Stimulated activated CD4-positive, alpha-beta T cell treated with anti-CD3 and anti-CD28 coated beads, TNF-alpha, amount 100 ng/mL, for 48 hours (primary cell): ENCODE data around the gene SLC35D2.
A peak's percentile ranks its signal among the peaks of the same experiment; 100 is the strongest.

ENCODE experiments used
- DNase-seq, 3 donors: peaks; one replicate each; pipeline ENCODE4 v3.0.0-alpha.2; 2020; ENCODE audit warnings: low read depth in 3 of 3

SLC35D2 gene

DNA sequence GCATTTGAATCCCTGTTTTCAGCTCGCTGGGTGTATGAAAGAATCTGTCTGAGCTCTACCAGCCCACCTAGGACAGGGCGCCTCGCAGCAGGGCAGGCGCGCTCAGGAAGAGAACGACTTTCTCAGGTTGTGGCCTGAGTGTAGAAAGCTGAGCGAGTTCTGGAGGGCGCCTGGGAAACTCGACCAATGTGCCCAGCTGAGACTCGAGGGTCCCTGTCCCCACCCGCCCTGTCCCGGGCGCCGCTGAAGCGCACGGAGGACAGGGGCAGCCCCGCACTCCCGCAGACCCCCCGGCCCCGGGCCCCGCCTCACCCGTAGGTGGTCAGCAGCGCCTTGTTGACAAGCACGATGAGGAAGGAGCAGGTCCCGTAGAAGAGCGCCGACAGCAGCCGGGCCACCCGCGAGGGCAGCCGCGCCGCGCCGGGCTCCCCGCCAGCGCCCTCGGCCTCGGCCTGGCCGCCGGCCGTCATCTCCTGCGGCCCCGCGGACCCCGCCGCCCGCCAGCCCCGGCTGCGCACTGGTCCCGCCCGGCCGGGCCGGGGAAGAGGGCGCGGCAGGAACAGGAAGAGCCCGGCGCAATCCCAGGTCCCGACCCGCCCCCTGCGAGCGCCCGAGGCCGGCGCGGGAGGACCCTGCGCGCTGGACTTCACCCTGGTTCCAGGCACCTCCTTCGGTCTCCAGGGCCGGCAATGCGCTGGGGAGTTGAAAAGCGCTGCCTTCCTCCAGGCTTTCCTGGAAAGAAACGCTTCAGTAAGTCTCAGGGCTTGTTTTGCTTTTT, at the start of gene SLC35D2:
TSS of gene SLC35D2 (minus strand) at position 547 of the 778 bp plus-strand sequence. CDS start at position 470, 77 bp downstream.
- DNase-seq, result no peak

DNA sequence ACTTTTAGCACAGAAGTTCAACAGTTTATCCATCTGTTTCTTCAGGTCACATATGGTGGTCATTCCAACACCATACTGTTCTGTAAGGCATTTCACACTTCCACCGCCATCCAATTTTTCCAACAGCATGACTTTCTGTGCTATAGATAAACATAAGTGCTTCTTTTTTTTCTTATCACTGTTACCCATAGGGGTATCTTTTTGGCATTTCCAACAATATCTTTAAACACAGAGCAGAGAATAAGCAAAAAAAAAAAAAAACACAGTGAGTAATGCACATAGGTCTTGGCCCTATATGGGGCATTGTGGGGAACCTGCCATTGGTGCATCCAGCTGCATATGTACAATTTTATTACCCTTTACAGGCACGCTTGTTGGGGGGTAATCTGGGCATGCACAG, 46.9 kb upstream of the SLC35D2 start:
- DNase-seq, result no peak

DNA sequence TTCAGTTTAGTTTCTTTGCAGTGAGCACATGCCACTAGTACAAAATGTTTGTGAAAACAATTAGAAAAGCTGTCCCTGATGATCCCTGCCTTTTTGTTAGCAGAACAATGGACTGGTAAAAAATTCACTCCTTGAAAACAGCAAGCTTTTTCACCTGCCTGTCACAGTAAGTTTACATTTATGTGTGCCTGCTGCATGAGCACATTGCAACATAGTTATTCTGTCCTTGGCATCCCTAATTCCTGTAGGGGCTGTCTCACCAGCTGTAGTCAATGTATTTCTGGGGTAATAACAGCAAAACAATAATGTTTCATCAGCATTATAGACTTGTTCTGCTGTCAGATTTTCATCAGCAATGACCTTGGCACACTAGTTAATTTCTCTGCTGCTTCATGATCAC, 46.2 kb upstream of the SLC35D2 start:
- DNase-seq, result no peak

DNA sequence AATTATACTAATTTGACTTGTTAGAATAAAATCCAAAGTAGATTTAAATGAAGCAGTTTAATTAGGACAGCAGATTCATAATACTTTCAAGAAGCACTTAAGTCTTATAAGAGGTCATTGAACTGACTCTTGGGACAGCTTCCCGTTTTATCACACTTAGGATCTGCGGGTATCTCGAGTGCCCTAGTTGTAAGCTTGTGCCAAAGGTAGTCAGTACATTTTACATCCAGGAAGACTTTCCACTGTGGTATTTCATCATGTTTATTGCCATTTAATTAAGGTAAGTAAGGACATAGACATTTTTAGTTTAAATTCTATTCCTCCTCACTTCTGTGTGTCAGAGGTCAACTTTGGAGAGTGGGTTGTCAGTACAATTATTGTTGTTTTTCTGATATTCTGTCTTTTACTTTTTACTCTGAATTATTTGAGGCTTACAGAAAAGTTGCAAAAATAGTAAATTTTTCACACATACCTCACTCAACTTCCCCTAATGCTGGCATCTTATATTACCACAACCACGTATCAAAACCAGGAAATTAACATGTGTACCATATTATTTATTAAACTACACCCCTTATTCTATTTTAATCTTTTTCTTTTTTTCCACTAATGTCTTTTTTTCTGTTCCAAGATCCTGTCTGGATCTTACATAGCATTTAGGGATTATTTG, 42.1 kb upstream of the SLC35D2 start:
- DNase-seq, result no peak

DNA sequence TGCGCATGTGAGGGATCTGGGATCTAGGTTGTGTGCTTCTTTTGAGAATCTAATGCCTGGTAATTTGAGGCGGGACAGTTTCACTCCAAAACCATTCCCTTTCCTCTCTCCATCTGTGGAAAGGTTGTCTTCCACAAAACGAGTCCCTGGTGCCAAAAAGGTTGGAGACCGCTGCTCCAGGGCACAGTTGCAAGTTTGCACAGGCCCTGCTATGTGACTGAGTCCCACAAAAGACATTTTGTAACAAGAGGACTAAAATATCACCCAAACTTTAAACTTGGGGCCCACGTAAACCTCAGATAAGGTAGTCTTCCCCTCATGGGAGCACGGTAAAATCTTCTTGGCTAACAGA, 40.5 kb upstream of the SLC35D2 start:
- DNase-seq, result no peak

DNA sequence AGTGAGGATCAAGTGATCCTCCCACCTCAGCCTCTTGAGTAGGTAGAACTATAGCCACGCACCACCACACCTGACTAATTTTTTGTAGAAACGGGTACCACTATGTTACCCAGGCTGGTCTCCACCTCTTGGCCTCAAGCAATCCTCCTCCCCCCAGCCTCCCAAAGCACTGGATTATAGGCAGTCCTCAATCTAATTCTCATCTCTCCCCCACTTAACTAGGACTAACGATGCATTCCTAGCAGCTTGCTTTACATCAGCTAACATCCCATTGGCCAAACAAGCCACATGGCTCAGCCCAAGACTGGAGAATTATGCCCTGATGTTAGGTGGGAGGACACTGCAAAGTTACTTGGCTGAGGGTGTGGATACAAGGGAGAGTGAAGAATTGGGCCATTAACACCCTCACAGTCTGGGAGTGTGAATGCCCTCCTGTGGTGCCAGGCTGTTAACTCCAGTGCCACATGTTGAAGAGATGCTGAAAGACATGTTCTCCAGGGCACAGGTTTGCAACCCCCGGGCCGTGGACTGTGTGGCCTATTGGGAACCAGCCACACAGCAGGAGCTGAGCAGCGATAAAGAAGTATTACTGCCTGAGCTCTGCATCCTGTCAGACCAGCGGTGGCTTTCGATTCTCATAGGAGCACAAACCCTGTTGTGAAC, 39.9 kb upstream of the SLC35D2 start:
- no peak for DNase-seq

DNA sequence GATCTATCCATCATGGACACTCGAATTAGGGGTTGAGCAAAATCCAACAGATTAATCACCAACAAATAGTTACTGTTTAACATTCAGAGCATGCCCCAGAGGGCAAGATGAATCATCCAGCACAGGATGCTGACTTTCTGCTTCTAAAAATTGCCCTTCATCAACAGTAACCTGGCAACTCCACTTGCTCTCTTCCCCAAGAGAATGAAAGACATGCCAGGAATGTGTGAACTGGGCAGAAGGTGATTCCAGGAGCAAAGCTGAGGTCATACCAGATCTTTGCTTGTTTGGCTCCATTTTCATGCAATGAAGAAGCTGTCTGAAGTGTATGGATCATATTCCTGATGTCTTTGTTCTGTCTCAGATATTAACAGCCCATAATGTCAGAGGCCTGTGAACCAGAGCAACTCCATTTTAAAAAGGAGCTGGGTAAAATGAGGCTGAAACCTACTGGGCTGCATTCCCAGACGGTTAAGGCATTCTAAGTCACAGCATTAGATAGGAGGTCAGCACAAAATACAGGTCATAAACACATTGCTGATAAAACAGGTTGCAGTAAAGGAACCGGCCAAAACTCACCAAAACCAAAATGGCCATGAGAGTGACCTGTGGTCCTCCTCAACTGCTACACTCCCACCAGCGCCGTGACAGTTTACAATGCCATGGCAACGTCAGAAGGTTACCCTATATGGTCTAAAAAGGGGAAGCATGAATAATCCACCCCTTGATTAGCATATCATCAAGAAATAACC, 37.1 kb upstream of the SLC35D2 start:
- DNase-seq, result no peak

DNA sequence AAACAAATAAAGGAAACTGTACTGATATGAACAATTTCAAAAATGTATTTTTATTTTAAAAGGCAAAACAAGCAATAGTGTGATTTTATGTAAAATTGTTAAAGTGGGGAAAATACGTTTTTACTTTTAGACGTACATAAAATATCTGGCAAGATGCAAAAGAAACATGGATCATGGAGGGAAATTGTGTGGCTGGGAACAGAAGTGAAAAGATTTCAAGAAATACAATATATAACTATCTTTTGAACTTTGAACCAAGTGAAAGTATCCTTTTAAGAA, 36.1 kb upstream of the SLC35D2 start:
- no peak for DNase-seq

DNA sequence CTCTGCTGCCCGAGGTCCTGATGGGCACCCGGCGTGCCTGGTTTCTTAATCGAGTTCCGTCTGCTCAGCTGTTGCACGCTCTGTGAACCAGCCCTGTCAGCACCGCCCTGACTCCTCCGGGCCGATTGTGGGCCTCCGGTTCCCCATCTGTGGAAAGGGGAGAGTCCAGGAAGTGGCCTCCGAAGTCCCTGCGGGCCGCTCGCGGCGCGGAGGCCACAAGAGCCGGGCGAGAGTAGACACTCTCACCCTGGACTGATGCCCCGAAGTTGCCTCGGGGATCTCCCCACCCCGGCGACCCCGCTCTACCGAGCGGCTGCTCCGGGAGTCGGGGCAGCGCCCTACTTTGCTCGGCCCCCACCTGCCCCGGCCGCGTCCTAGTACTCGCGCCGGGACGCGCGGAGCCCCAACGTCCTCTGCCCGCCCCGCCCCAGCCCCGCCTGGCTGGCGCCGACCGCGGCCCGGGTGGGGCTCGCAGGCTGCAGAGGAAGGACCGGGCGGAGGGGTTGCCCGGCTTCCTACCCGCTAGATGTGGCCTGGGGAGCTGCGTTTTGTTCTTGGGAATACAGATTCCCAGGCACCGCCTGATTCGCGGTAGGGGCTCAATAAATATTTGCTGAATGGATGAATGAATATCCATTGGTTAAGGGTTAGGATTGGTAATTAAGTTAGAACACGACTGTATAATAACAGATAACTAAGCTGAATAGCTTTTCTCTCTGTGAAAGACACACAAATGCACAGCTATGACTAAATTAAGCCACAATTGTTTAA, 35.6 kb upstream of the SLC35D2 start:
- DNase-seq, result peak in 2 of 3 donors; percentile 27 to 58

DNA sequence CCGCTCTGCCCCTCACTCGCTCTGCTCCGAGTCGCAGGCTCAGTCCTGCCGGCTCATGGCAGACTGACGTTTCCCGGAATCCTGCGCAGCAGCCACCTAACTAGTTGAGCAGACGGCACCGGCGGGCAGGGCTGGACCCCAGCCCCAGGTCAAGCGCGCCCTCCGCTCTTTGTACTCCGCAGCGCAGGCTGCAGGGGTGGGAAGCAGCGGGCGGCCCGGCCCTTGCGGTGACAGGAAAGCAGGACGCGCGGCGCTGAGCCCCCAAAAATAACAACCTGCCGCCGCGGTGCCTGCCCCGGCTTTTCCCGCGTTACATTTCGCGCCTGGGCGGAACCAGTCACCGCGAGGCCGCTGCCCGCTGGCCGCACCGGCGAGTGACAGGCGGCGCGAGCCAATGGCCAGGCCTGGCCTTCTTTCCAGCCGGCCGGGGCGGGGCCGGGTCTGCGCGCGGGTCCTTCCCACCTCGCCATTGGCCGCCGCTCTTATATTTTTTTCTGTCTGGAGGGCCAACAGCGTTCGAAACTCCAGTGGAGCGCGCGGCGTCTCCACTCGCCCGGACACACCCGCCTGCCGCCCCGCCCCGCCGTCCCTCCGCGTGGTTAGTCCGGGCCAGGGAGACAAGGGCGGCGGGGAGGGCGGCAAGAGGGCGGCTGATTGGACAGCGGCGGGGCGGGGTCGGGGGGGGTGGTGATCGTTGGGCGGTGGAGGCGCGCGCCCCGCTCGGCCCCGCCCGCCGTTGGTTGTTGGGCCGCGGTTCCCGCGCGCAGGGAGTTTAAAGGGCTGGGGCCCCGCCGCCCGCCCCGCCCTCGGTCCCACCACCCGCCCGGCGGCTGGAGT, 34.8 kb upstream of the SLC35D2 start, which contains the start of gene ZNF367:
TSS of gene ZNF367 (minus strand) at position 288 of the 837 bp plus-strand sequence. CDS start 338 bp downstream, outside the sequence.
- peak; percentile 90 to 95 (median 90) for DNase-seq

DNA sequence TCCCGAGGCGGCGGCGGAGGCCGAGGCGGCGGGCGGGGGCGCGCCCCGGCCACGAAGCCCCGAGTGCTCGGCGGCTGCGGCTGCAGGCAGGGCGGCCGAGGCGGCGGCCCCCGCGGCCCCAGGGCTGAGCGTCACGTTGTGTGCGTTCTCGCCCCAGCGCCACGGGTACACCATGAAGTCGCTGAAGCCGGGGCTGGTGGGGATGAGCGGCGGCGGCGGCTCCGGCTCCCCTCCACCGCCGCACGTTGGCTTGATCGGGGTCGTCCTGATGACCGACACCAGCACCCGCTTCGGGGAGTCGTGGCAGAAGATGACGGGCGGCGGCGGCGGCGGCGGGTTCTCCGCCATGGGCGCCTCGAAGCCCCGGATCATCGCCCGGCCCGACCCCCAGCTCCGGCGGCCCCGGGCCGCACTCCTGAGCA, 34.2 kb upstream of the SLC35D2 start:
- DNase-seq, result peak in 1 of 3 donors; percentile 33

DNA sequence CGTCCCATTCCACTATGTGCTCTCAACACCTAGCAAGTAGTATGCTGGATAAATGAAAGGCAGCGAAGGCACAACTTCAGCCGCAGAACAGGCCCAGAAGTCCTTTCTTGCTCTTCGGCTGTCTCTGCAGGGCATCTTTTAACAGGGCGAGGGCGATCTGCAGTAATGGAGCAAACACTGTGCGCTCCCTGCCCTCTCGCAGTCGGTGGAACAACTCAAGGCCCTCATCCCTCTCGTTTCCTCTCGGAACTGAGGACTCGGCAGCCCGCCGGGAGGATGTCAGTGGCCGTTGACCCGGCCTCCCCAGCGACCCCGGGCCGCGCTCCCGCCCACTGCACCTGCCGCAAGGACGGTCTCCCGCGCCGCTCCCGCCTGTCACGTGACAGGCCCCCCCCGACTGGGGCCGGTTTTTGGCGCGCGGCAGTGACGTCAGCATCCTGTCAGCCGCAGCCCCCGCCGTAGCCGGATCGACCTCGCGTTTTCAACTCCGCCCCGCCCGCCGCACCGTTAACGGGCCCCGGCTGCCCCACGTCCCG, 33.6 kb upstream of the SLC35D2 start:
- peak; percentile 83 to 87 (median 83) for DNase-seq

DNA sequence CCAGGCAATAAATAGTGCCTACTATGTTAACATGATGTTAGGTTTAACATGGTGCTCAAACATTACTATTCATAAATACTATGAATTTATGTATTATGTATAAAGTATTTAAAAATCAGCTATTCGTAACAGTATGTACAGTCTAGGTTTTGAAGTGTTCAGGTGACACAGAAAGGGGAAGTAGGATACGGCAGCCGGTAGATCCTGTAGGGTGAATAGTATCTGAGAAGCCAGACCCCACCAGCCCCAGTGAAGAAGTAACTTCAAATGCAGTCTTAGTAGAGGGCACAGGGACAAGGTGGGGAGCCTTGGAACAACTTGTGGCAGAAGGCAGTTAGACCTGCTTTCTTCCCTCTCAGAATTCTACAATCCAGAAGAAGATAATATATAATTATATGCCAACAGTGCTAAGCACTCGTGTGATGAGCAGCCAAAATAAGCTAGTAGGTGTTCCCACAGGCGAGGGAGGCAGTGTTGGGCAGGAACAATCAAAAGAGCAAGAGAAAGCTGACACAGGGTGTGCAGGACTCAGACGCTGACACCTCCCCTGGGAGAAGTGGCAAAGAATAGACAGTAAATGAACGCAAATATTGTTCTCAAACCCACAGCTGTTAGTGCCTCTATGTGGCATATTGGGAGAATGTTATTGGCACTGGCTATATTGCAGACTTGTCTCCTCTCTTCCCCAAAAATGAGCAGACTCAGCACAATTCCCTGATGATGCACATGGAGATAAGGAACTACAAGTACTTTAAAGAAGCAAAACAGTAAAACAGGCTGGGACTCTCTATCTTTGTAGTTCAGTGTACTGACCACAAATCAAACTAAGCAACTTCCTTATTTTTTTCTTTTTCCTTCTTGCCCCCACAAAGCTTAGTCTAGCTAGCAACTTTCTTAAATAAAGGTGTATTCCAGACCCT, 30.1 kb upstream of the SLC35D2 start:
- no peak for DNase-seq

DNA sequence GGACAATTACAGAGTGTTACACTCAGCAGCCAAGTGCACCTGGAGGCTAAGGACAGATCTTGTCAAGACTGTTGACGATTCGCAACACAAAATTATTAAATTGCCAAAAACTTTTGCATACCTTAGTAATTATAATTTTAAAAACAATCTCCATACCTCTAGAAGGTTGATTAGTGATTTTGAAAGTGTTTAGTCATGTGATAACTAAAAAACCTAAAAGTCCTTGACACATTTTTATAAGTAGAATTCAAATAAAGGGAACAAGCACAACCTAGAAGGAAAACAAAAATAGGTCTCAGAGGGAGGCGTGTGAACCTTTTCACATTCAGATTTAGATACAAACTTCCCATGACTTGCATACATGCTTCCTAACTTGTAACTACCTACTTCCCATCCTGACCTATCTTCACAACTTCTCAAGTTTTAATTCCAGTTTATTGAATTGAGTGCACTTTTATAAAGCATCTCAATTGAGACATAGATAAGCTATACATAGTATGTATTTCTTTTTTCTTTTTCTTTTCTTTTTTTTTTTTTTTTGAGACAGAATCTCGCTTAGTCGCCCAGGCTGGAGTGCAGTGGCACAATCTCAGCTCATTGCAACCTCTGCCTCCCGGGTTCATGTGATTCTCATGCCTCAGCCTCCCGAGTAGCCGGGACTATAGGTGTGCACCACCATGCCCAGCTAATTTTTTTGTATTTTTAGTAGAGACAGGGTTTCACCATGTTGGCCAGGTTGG, 28.8 kb upstream of the SLC35D2 start:
- no peak for DNase-seq

DNA sequence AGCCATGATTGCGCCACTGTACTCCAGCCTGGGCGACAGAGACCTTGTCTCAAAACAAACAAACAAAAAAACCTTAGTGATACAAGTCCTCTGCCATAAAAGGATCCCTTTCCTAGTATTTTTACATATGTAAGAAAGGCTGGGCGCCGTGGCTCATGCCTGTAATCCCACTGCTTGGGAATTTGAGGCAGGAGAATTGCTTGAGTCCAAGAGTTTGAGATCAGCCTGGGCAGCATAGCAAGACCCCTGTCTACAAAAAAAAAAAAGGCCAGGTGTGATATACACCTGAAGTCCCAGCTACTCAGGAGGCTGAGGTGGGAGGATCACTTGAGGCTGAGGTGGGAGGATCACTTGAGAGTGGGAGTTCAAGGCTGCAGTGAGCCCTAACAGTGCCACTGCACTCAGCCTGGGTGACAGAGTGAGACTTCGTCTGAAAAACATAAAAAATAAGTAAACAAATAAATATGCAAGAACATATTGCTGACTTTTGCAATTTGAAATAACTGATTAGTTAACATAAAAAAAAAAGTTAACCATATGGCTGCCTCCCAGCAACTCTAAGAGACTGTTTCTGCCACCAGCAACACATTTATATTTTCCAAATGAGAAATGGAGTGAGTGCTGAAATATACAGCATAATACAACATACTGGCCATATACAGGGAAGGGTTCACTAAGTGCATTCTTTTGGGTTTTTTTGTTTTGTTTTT, 27.8 kb upstream of the SLC35D2 start:
- no peak for DNase-seq

DNA sequence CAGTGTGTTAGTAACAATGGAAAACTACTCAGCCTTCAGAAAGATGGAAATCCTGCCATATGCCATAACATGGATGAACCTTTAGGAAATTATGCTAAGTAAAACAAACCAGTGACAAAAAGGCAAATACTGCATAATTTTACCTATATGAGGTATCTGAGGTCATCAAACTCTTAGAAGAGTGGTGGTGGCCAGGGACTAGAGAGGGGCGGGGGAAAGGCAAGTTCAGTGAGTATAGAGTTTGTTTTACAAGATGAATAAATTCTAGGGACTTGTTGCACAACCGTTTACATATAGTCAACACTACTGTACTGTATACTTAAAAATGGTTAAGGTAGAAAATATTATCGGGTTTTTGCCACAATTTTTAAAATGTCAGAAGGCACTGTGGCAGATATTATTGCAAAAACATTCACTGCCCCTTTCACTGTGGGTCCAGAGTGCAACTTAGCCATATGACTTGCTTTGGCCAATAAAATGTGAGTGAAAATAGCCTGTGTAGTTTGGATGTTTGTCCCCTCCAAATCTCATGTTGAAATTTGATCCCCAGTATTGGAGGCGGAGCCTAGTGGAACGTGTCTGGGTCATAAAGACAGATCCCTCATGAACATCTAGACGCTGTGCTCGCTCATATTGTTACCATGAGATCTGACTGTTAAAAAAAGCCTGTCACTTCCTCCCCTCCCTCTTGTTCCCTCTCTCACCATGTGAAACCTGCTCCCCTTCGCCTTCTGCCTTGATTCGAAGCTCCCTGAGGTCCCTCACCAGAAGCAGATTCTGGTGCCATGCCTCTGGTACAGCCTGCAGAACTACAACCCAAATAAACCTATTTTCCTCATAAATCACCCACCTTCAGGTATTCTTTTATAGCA, 25.1 kb upstream of the SLC35D2 start:
- DNase-seq, result no peak
